ENCODE measurements around the gene GARS1.

- TF ChIP-seq CTCF (conservative IDR thresholded peaks at IDR 0.05) (no peak), EZH2 (IDR thresholded peaks at IDR 0.05; ENCODE audit: low read depth) (no peak)
Observed at GRCh38 chr7:30657131-30657530, 62.5 kb downstream of the GARS1 start.
